ENCODE results near the gene SOCS3. TPM values are rescaled to one million over a fixed set of nuclear protein-coding genes. Genes with fewer than 3 reads are reported as not detected.

The SOCS3 gene
- total and polyA plus RNA-seq, 10 of the 15 experiments (the other 5 are each of a cell fraction or from before 2014, with no cell fraction given): 0.05 to 3.9 (median 1.0) TPM

GRCh38 chr17:78384479-78385175 lies 24.8 kb upstream of the SOCS3 start (continued):
- TF ChIP-seq, protein P1, sequence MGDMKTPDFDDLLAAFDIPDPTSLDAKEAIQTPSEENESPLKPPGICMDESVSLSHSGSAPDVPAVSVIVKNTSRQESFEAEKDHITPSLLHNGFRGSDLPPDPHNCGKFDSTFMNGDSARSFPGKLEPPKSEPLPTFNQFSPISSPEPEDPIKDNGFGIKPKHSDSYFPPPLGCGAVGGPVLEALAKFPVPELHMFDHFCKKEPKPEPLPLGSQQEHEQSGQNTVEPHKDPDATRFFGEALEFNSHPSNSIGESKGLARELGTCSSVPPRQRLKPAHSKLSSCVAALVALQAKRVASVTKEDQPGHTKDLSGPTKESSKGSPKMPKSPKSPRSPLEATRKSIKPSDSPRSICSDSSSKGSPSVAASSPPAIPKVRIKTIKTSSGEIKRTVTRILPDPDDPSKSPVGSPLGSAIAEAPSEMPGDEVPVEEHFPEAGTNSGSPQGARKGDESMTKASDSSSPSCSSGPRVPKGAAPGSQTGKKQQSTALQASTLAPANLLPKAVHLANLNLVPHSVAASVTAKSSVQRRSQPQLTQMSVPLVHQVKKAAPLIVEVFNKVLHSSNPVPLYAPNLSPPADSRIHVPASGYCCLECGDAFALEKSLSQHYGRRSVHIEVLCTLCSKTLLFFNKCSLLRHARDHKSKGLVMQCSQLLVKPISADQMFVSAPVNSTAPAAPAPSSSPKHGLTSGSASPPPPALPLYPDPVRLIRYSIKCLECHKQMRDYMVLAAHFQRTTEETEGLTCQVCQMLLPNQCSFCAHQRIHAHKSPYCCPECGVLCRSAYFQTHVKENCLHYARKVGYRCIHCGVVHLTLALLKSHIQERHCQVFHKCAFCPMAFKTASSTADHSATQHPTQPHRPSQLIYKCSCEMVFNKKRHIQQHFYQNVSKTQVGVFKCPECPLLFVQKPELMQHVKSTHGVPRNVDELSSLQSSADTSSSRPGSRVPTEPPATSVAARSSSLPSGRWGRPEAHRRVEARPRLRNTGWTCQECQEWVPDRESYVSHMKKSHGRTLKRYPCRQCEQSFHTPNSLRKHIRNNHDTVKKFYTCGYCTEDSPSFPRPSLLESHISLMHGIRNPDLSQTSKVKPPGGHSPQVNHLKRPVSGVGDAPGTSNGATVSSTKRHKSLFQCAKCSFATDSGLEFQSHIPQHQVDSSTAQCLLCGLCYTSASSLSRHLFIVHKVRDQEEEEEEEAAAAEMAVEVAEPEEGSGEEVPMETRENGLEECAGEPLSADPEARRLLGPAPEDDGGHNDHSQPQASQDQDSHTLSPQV (IDR thresholded peaks at IDR 0.05): no peak
- TF ChIP-seq SP1 (IDR thresholded peaks at IDR 0.05; ENCODE audit: low read depth, low read length) (no peak), SMC3 (IDR thresholded peaks at IDR 0.05; ENCODE audit: borderline replicate concordance, low read length) (no peak), HCFC1 (IDR thresholded peaks at IDR 0.05; ENCODE audit: low read length) (no peak), MLLT1 (IDR thresholded peaks at IDR 0.05) (no peak), PKNOX1 (IDR thresholded peaks at IDR 0.05) (no peak), NBN (IDR thresholded peaks at IDR 0.05) (no peak), EED (IDR thresholded peaks at IDR 0.05; ENCODE audit: low read depth) (no peak; the same call in 1 of the 2 replicates), CBX5 (IDR thresholded peaks at IDR 0.05; ENCODE audit: low read depth) (no peak), CBFB (IDR thresholded peaks at IDR 0.05; ENCODE audit: low read depth) (no peak), DPF2 (IDR thresholded peaks at IDR 0.05) (no peak), SUPT20H (IDR thresholded peaks at IDR 0.05; ENCODE audit: borderline replicate concordance, control insufficient read depth, low read depth, low read length) (no peak), CEBPB (IDR thresholded peaks at IDR 0.05; ENCODE audit: borderline replicate concordance in 1 of 2, low read depth in 2 of 2, low read length in 2 of 2) (no peak)
- TF ChIP-seq, protein P2, sequence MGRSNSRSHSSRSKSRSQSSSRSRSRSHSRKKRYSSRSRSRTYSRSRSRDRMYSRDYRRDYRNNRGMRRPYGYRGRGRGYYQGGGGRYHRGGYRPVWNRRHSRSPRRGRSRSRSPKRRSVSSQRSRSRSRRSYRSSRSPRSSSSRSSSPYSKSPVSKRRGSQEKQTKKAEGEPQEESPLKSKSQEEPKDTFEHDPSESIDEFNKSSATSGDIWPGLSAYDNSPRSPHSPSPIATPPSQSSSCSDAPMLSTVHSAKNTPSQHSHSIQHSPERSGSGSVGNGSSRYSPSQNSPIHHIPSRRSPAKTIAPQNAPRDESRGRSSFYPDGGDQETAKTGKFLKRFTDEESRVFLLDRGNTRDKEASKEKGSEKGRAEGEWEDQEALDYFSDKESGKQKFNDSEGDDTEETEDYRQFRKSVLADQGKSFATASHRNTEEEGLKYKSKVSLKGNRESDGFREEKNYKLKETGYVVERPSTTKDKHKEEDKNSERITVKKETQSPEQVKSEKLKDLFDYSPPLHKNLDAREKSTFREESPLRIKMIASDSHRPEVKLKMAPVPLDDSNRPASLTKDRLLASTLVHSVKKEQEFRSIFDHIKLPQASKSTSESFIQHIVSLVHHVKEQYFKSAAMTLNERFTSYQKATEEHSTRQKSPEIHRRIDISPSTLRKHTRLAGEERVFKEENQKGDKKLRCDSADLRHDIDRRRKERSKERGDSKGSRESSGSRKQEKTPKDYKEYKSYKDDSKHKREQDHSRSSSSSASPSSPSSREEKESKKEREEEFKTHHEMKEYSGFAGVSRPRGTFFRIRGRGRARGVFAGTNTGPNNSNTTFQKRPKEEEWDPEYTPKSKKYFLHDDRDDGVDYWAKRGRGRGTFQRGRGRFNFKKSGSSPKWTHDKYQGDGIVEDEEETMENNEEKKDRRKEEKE (IDR thresholded peaks at IDR 0.05): no peak
- TF ChIP-seq, protein P3, sequence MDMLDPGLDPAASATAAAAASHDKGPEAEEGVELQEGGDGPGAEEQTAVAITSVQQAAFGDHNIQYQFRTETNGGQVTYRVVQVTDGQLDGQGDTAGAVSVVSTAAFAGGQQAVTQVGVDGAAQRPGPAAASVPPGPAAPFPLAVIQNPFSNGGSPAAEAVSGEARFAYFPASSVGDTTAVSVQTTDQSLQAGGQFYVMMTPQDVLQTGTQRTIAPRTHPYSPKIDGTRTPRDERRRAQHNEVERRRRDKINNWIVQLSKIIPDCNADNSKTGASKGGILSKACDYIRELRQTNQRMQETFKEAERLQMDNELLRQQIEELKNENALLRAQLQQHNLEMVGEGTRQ (IDR thresholded peaks at IDR 0.05; ENCODE audit: borderline replicate concordance, low read depth, low read length): no peak
